ENCODE data around the gene RUNX1. TPM values are rescaled to one million over a fixed set of nuclear protein-coding genes. Genes with fewer than 3 reads are reported as not detected.

RUNX1 gene
- polyA plus RNA-seq, 3 donors = 6.2 to 49.7 (median 8.7) TPM

GRCh38 chr21:34836103-34836932 lies 212.8 kb downstream of the RUNX1 start:
- peak overlapping the region in 1 of 2 donors; percentile 49 for H3K4me3 Mint-ChIP-seq
- peaks cover 70% of the 10 kb centered on the region in 2 donors for H3K36me3 Mint-ChIP-seq

More at GRCh38 chr21:34836103-34836932, 212.8 kb downstream of the RUNX1 start:
- Histone ChIP-seq H2AFZ (ENCODE audit: insufficient read depth, low read depth, low read length, poor library complexity, severe bottlenecking) (no peak overlapping the region), H3K36me3 (replicated peaks in 1 of 2; ENCODE audit: control insufficient read depth in 1 of 2, insufficient read depth in 2 of 2, low read length in 2 of 2) (peaks cover 44 to 72% of the 10 kb centered on the region in 2 donors), H3K9ac (ENCODE audit: insufficient read depth, low read length, poor library complexity, severe bottlenecking) (peak overlapping the region; percentile 53), H3K27me3 (ENCODE audit: control insufficient read depth in 2 of 2, insufficient read depth in 2 of 2, low read length in 2 of 2) (no peaks in the 10 kb centered on the region), H3K79me2 (ENCODE audit: insufficient read depth, low read length) (peaks cover 75% of the 10 kb centered on the region), H3K9me3 (replicated peaks in 1 of 2; ENCODE audit: control insufficient read depth in 1 of 2, insufficient read depth in 1 of 2, low read length in 2 of 2) (no peaks in the 10 kb centered on the region), H3K4me1 (ENCODE audit: control insufficient read depth in 1 of 2, insufficient read depth in 2 of 2, low read length in 2 of 2) (peaks cover 41 to 59% of the 10 kb centered on the region in 2 donors), H3K27ac (ENCODE audit: low read depth in 1 of 2, low read length in 2 of 2) (peak overlapping the region; percentile 81 to 89), H4K20me1 (ENCODE audit: insufficient read depth, low read length) (peaks cover 37% of the 10 kb centered on the region), H3K4me2 (replicated peaks; ENCODE audit: extremely low read depth, low read length, poor library complexity, severe bottlenecking) (peak overlapping the region; percentile 50), H3K4me3 (replicated peaks in 1 of 3; ENCODE audit: low read depth in 2 of 3, low read length in 3 of 3) (no peak overlapping the region)
- WGBS (ENCODE audit: insufficient coverage) = 61% methylated on average over 7 of the region's 13 CpGs
- H3K27ac Mint-ChIP-seq = peak overlapping the region; percentile 93 to 98 (median 97)
- H3K9me3 Mint-ChIP-seq = no peaks in the 10 kb centered on the region
- intact Hi-C loops (cut with micrococcal nuclease) = loop anchor here in 1 of 2 donors (2.0 to 5.0 kb wide), 2 partner anchors 30 to 46 kb away; no protein-coding TSS in a partner anchor
- peak; percentile 91 to 97 (median 93) for DNase-seq
- H3K4me1 Mint-ChIP-seq = peaks cover 58% of the 10 kb centered on the region
- peaks cover 0 to 2% (median 2%) of the 10 kb centered on the region in 3 donors for H3K27me3 Mint-ChIP-seq (ENCODE audit: low read depth in 3 of 3)
- no peak for TF ChIP-seq CTCF (IDR thresholded peaks at IDR 0.05)
